ENCODE results near the gene ARHGAP31. TPM values are rescaled to one million over a fixed set of nuclear protein-coding genes. Genes with fewer than 3 reads are reported as not detected.
"Not testable (repeated sequence)": the region's sequence is repeated elsewhere in the genome, so short reads cannot be mapped to it uniquely, and the experiment has no call there.

ARHGAP31 gene
- total RNA-seq, 2 donors from 2014 or later = 22.5 to 64.6 TPM

GRCh38 chr3:119355608-119356007 lies 61.4 kb downstream of the ARHGAP31 start:
- H3K27me3 Mint-ChIP-seq; DNase-seq (ENCODE audit: low spot score); H3K27ac Mint-ChIP-seq; H3K4me3 Mint-ChIP-seq; H3K36me3 Mint-ChIP-seq; ATAC-seq; H3K9me3 Mint-ChIP-seq: not testable (repeated sequence)
- H3K4me1 Mint-ChIP-seq (ENCODE audit: low read depth in 2 of 2) = peaks cover 38 to 40% of the 10 kb centered on the region in 2 donors

- H3K27ac Mint-ChIP-seq = peak overlapping the region in 1 of 2 donors; percentile 2
- peak overlapping the region; percentile 35 for H3K4me3 Mint-ChIP-seq
- H3K9me3 Mint-ChIP-seq = no peaks in the 10 kb centered on the region
- no peaks in the 10 kb centered on the region for H3K36me3 Mint-ChIP-seq
- ATAC-seq (no peak), DNase-seq (ENCODE audit: low spot score) (no peak)
- H3K27me3 Mint-ChIP-seq = no peaks in the 10 kb centered on the region
- peaks cover 31 to 32% of the 10 kb centered on the region in 2 donors for H3K4me1 Mint-ChIP-seq (ENCODE audit: low read depth in 2 of 2)
These were observed 62.5 kb downstream of the ARHGAP31 start for GRCh38 chr3:119356646-119357045.

GRCh38 chr3:119357190-119357589 lies 63.0 kb downstream of the ARHGAP31 start:
- Mint-ChIP-seq H3K9me3 (no peaks in the 10 kb centered on the region), H3K27me3 (no peaks in the 10 kb centered on the region), H3K4me1 (ENCODE audit: low read depth in 2 of 2) (peaks cover 26 to 27% of the 10 kb centered on the region in 2 donors), H3K27ac (peak overlapping the region in 1 of 2 donors; percentile 2), H3K4me3 (peak overlapping the region; percentile 35), H3K36me3 (no peaks in the 10 kb centered on the region)
- ATAC-seq (no peak), DNase-seq (ENCODE audit: low spot score) (no peak)

DNA sequence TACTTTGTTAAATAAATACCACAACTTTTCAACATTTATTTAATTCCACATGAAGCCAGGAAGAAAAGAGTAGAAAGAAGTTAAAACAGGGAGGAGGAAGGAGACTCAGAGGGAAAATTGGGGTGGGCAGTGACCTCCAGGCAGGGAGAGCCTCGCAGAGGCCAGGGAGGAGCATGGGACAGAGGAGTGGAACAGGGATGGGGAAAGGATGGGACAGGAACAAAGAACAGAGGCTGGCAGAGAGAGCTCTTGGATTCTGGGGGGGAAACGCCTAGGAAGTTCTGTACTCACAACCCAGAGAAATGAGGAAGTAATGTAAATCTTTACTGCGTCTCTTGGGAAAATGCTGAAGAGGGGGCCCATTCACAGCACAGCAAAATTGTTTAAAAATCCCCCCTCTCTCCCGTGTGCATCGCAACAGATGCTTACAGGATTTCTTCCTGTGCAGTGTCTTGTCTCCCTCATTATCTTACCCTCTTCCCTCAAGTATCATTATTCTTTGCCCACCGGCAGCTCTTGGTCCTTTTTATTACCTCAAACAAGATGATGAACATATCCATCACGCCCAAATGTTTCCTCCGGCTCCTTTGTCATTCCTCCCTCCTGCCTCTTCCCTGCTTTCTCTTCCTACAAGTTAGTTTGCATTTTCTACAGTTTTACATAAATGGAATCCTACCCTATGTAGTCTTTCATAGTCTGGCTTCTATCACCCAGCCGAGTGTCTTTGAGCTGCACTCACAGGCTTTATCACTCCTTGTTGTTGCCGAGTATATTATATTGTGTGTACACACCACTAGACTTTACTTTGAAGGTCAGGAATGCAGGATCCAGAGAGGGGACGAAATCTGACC lies 65.5 kb downstream of the ARHGAP31 start:
- Mint-ChIP-seq H3K36me3 (no peaks in the 10 kb centered on the region), H3K9me3 (no peaks in the 10 kb centered on the region), H3K27me3 (no peaks in the 10 kb centered on the region), H3K27ac (no peak overlapping the region), H3K4me1 (ENCODE audit: low read depth in 2 of 2) (peaks cover 14 to 17% of the 10 kb centered on the region in 2 donors), H3K4me3 (no peak overlapping the region)
- no peak for DNase-seq (ENCODE audit: low spot score)
- no peak for ATAC-seq

DNA sequence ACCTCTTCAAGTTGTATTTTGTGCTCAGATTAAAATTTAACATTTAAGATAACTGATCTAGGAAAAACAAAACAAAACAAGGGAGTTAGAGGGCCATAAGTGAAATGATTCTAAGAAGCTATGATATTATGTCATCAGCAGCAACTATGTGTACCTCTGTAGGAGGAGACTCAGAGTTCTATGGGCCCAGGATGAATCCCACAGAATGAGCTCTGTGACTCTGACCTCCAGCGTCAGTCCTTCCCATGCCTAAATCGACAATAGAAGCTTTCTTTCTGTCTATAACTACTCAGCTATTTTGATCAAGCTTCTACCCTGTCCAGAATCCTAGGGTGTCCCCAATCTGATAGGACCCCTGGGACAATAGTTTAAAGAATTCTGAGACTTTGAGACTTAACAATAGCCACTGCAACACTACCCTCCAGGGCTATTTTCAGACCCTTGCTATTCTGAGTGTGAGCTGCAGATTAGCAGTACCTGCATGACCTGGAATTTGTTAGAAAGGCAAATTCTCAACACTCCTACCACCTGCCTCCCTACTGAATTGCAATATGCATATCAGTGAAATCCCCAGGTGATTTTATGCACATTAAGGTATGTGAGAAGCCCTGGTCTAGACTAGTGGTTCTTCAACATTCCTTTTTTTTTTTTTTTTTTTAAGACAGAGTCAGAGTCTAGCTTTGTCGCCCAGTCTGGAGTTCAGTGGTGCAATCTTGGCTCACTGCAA lies 66.7 kb downstream of the ARHGAP31 start:
- Mint-ChIP-seq H3K9me3 (no peaks in the 10 kb centered on the region), H3K27me3 (no peaks in the 10 kb centered on the region), H3K4me1 (ENCODE audit: low read depth in 2 of 2) (peaks cover 14 to 17% of the 10 kb centered on the region in 2 donors), H3K27ac (no peak overlapping the region), H3K4me3 (no peak overlapping the region), H3K36me3 (no peaks in the 10 kb centered on the region)
- ATAC-seq = no peak
- no peak for DNase-seq (ENCODE audit: low spot score)

- Mint-ChIP-seq H3K4me1 (ENCODE audit: low read depth in 2 of 2) (peaks cover 11 to 14% of the 10 kb centered on the region in 2 donors), H3K36me3 (no peaks in the 10 kb centered on the region), H3K4me3 (no peak overlapping the region), H3K27me3 (no peaks in the 10 kb centered on the region), H3K27ac (no peak overlapping the region), H3K9me3 (no peaks in the 10 kb centered on the region)
- DNase-seq (ENCODE audit: low spot score) (no peak), ATAC-seq (no peak)
These were observed 67.8 kb downstream of the ARHGAP31 start for GRCh38 chr3:119362010-119362409.

GRCh38 chr3:119362940-119363725 lies 69.0 kb downstream of the ARHGAP31 start:
- no peak for DNase-seq (ENCODE audit: low spot score)
- no peak for ATAC-seq
- H3K36me3 Mint-ChIP-seq = peaks cover under 1% of the 10 kb centered on the region
- H3K9me3 Mint-ChIP-seq = no peaks in the 10 kb centered on the region
- H3K27me3 Mint-ChIP-seq = no peaks in the 10 kb centered on the region
- H3K4me3 Mint-ChIP-seq = no peak overlapping the region
- peaks cover 9 to 12% of the 10 kb centered on the region in 2 donors for H3K4me1 Mint-ChIP-seq (ENCODE audit: low read depth in 2 of 2)
- H3K27ac Mint-ChIP-seq = no peak overlapping the region

DNA sequence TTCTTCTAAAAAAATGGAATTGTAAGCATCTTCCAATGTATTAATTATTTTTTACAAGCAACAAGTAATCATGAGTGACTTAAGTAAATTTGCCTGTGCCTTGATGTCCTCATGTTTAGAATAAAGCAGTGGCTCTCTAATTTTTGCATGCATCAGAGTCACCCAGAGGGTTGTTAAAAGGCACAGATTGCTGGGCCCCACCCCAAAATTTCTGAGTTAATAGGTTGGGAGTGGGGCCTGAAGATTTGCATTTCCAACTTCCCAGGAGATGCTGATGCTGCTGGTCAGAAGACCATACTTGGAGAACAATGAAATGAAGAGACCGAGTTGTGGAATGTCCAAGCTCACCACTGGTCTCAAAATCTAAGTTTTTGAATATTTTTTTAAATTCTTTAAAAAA lies 70.2 kb downstream of the ARHGAP31 start:
- Mint-ChIP-seq H3K27ac (no peak overlapping the region), H3K9me3 (no peaks in the 10 kb centered on the region), H3K27me3 (no peaks in the 10 kb centered on the region), H3K4me1 (ENCODE audit: low read depth in 2 of 2) (peaks cover 8 to 15% of the 10 kb centered on the region in 2 donors), H3K4me3 (no peak overlapping the region), H3K36me3 (peaks cover 12% of the 10 kb centered on the region)
- DNase-seq (ENCODE audit: low spot score) = no peak
- ATAC-seq = no peak

GRCh38 chr3:119365418-119365817 lies 71.2 kb downstream of the ARHGAP31 start:
- Mint-ChIP-seq H3K27ac (no peak overlapping the region), H3K4me1 (ENCODE audit: low read depth in 2 of 2) (peaks cover 0 to 8% of the 10 kb centered on the region in 2 donors), H3K4me3 (no peak overlapping the region), H3K36me3 (peaks cover 14% of the 10 kb centered on the region), H3K9me3 (no peaks in the 10 kb centered on the region), H3K27me3 (no peaks in the 10 kb centered on the region)
- DNase-seq (ENCODE audit: low spot score) (no peak), ATAC-seq (no peak)

GRCh38 chr3:119367000-119367399 lies 72.8 kb downstream of the ARHGAP31 start:
- no peak for ATAC-seq
- H3K36me3 Mint-ChIP-seq = peaks cover 14% of the 10 kb centered on the region

DNA sequence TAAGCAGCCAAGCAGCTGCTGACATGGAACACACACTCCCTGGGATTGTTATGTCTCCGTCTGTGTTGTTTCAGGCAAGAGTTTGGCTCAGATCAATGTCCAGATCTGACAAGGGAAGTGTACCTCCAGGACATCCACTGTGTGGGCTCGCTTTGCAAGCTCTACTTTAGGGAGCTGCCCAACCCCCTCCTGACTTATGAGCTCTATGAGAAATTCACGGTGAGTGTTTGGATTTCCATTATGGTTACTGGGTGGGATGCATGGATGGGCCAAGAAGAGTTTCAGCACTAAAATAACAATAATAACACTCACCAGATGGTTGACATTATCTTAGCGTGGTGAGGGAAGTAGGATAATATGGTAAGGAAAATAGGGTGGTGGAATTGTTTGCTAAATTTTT lies 74.1 kb downstream of the ARHGAP31 start:
- H3K4me1 Mint-ChIP-seq (ENCODE audit: low read depth in 2 of 2) = peaks cover 0 to 7% of the 10 kb centered on the region in 2 donors
- no peak for ATAC-seq
- no peaks in the 10 kb centered on the region for H3K9me3 Mint-ChIP-seq
- no peak overlapping the region for H3K4me3 Mint-ChIP-seq
- H3K36me3 Mint-ChIP-seq = peaks cover 14% of the 10 kb centered on the region
- H3K27ac Mint-ChIP-seq = no peak overlapping the region
- DNase-seq (ENCODE audit: low spot score) = no peak
- H3K27me3 Mint-ChIP-seq = no peaks in the 10 kb centered on the region

More at GRCh38 chr3:119367000-119367399, 72.8 kb downstream of the ARHGAP31 start:
- no peaks in the 10 kb centered on the region for H3K9me3 Mint-ChIP-seq
- no peaks in the 10 kb centered on the region for H3K27me3 Mint-ChIP-seq
- H3K4me1 Mint-ChIP-seq (ENCODE audit: low read depth in 2 of 2) = peaks cover 0 to 8% of the 10 kb centered on the region in 2 donors
- no peak overlapping the region for H3K27ac Mint-ChIP-seq
- no peak overlapping the region for H3K4me3 Mint-ChIP-seq
- no peak for DNase-seq (ENCODE audit: low spot score)

DNA sequence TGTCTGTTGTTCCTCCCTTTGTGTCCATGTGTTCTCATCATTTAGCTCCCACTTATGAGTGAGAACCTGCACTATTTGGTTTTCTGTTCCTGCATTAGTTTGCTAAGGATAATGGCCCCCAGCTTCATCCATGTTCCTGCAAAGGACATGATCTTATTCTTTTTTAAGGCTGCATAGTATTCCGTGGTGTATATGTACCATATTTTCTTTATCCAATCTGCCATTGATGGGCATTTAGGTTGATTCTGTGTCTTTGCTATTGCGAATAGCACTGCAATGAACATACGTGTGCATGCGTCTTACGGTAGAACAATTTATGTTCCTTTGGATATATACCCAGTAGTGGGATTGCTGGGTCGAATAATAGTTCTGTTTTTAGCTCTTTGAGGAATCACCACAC lies 77.6 kb downstream of the ARHGAP31 start:
- not testable (repeated sequence) for H3K9me3 Mint-ChIP-seq

GRCh38 chr3:119375106-119375505 lies 80.9 kb downstream of the ARHGAP31 start:
- H3K4me1 Mint-ChIP-seq (ENCODE audit: low read depth in 2 of 2) = peaks cover 0 to 7% of the 10 kb centered on the region in 2 donors
- no peaks in the 10 kb centered on the region for H3K27me3 Mint-ChIP-seq
- no peak overlapping the region for H3K4me3 Mint-ChIP-seq
- DNase-seq (ENCODE audit: low spot score) (no peak), ATAC-seq (no peak)
- no peak overlapping the region for H3K27ac Mint-ChIP-seq
- H3K9me3 Mint-ChIP-seq = no peaks in the 10 kb centered on the region
- peaks cover 4% of the 10 kb centered on the region for H3K36me3 Mint-ChIP-seq

More for the DNA sequence above, 77.6 kb downstream of the ARHGAP31 start:
- H3K4me1 Mint-ChIP-seq (ENCODE audit: low read depth in 2 of 2) = peaks cover 0 to 12% of the 10 kb centered on the region in 2 donors
- not testable (repeated sequence) for ATAC-seq; DNase-seq (ENCODE audit: low spot score); H3K27me3 Mint-ChIP-seq; H3K4me3 Mint-ChIP-seq; H3K27ac Mint-ChIP-seq
- H3K36me3 Mint-ChIP-seq = peaks cover 18% of the 10 kb centered on the region
